K562 (cell line): ENCODE data around the gene LCP2. TPM values are rescaled to one million over a fixed set of nuclear protein-coding genes. Genes with fewer than 3 reads are reported as not detected.

Experiments used
- ATAC-seq: fragments of 200-7000 bp; cut with Tn5 transposase; 3 replicates; pipeline ENCODE4 v1.9.1; 2020; ENCODE audit warnings: moderate library complexity
- BruUV-seq: library from RNA; stranded (reverse); fragments of 400-500 nt; replicated peaks from 2 replicates; lab custom pipeline; 2021; lab: Mats Ljungman, UMichigan
- CTCF ChIA-PET: fragments of 300-600 bp; formaldehyde crosslinking; extraction: SDS; loops from one replicate; lab custom pipeline; 2021; ENCODE audit warnings: low intra/inter-chr PET ratio; lab: Yijun Ruan, JAX
- POLR2A ChIA-PET: fragments of 300-600, 350-650 bp; sonication (Branson Sonifier 250); formaldehyde crosslinking; extraction: SDS; loops from one replicate; lab custom pipeline; 2021; ENCODE audit warnings: antibody characterized with exemption, inconsistent platforms; lab: Yijun Ruan, JAX
- DNase-seq, 4 experiments: peaks; one replicate each; pipeline versions ENCODE4 v3.0.0 to v3.0.0-alpha.2; 2011 to 2018; ENCODE audit warnings: low spot score in 3 of 4, mixed read lengths in 3 of 4; ENCODE audit errors: extremely low read depth in 1 of 4
- FAIRE-seq: peaks from 2 replicates; lab custom pipeline; 2011; peaks lifted over from hg19 to GRCh38; lab: Jason Lieb, UNC
- H2AFZ ChIP-seq: 2 replicates; pipeline ENCODE4 v1.6.0; 2011; ENCODE audit warnings: low read depth, low read length, control low read depth, inconsistent platforms
- H3K27ac ChIP-seq: fragments of 200-600 bp; 3 replicates; pipeline ENCODE4 v1.8.0; 2011; ENCODE audit warnings: low read depth, mild to moderate bottlenecking, control low read depth, inconsistent platforms, low read length, moderate library complexity, mixed read lengths; ENCODE audit errors: extremely low read depth
- H3K27me3 ChIP-seq, 2 experiments: fragments of 300-600 bp in 1 of 2; 2 replicates in 1 of 2; 3 replicates in 1 of 2; pipeline versions ENCODE4 v1.6.0 to v1.8.0; 2011; ENCODE audit warnings: inconsistent platforms in 2 of 2, low read length in 2 of 2, mild to moderate bottlenecking in 1 of 2, mixed read lengths in 1 of 2, moderate library complexity in 1 of 2; ENCODE audit not compliant: control insufficient read depth in 2 of 2, insufficient read depth in 2 of 2
- H3K36me3 ChIP-seq: fragments of 300-600 bp; 3 replicates; pipeline ENCODE4 v1.8.0; 2011; ENCODE audit warnings: mild to moderate bottlenecking, low read length, inconsistent platforms; ENCODE audit not compliant: control insufficient read depth, insufficient read depth
- H3K4me1 ChIP-seq, 2 experiments: fragments of 200-600 bp in 1 of 2; replicated peaks in 1 of 2; 2 replicates in 1 of 2; 3 replicates in 1 of 2; pipeline versions ENCODE4 v1.5.1 to v1.8.0; 2011; ENCODE audit warnings: inconsistent platforms in 2 of 2, low read length in 2 of 2, mild to moderate bottlenecking in 1 of 2, mixed read lengths in 1 of 2, moderate library complexity in 1 of 2; ENCODE audit not compliant: control insufficient read depth in 2 of 2, insufficient read depth in 2 of 2
- H3K4me2 ChIP-seq: 2 replicates; pipeline ENCODE4 v1.6.1; 2011; ENCODE audit warnings: low read length, control low read depth, inconsistent platforms, mixed read lengths; ENCODE audit not compliant: insufficient read depth
- H3K4me3 ChIP-seq: fragments of 200-600 bp; sonication (generic), shearing (Covaris generic); 2 replicates; pipeline ENCODE4 v1.5.1; 2016; ENCODE audit warnings: control low read depth, inconsistent platforms
- H3K79me2 ChIP-seq: fragments of 200-600 bp; 3 replicates; pipeline ENCODE4 v1.8.0; 2011; ENCODE audit warnings: low read length, inconsistent platforms; ENCODE audit not compliant: control insufficient read depth, insufficient read depth
- H3K9ac ChIP-seq, 2 experiments: 2 replicates each; pipeline versions ENCODE4 v1.6.0 to v1.6.1; 2011; ENCODE audit warnings: low read depth in 2 of 2, low read length in 2 of 2, control low read depth in 1 of 2, inconsistent platforms in 1 of 2, mild to moderate bottlenecking in 1 of 2, mixed read lengths in 1 of 2; ENCODE audit not compliant: insufficient read depth in 1 of 2
- H3K9me1 ChIP-seq: one replicate; pipeline ENCODE4 v1.6.0; 2011; ENCODE audit warnings: inconsistent platforms, mild to moderate bottlenecking, low read length, moderate library complexity; ENCODE audit not compliant: control insufficient read depth, insufficient read depth
- H3K9me3 ChIP-seq: replicated peaks from 2 replicates; pipeline ENCODE4 v1.5.1; 2011; ENCODE audit warnings: low read depth, low read length, inconsistent platforms; ENCODE audit not compliant: control insufficient read depth, insufficient read depth
- H4K20me1 ChIP-seq: replicated peaks from 2 replicates; pipeline ENCODE4 v1.6.1; 2011; ENCODE audit warnings: low read length, inconsistent platforms, mixed read lengths; ENCODE audit not compliant: control insufficient read depth, insufficient read depth
- ARID2 ChIP-seq: fragments of 450-650 bp; IDR thresholded peaks from 2 replicates; pipeline ENCODE4 v1.6.1; 2017; ENCODE audit warnings: antibody characterized with exemption, mild to moderate bottlenecking
- CCNT2 ChIP-seq: IDR thresholded peaks from 2 replicates; pipeline ENCODE4 v1.6.1; 2011; ENCODE audit warnings: borderline replicate concordance, low read depth, mild to moderate bottlenecking, moderate library complexity, mixed read lengths, low read length; ENCODE audit not compliant: insufficient read length; ENCODE audit errors: extremely low read depth
- E2F6 ChIP-seq, 2 experiments: IDR thresholded peaks; 2 replicates each; pipeline ENCODE4 v1.6.1; 2011; ENCODE audit warnings: borderline replicate concordance in 1 of 2, control low read depth in 1 of 2, low read depth in 1 of 2, low read length in 1 of 2, mild to moderate bottlenecking in 1 of 2, mixed read lengths in 1 of 2, moderate library complexity in 1 of 2; ENCODE audit not compliant: insufficient read depth in 1 of 2, insufficient read length in 1 of 2, poor library complexity in 1 of 2, severe bottlenecking in 1 of 2; ENCODE audit errors: extremely low read depth in 1 of 2
- TOE1 ChIP-seq, 2 experiments: fragments of 450-650 bp in 1 of 2; sonication (generic) in 1 of 2; formaldehyde crosslinking in 1 of 2; IDR thresholded peaks; 2 replicates each; pipeline versions ENCODE4 v1.7.1 to v1.8.0; 2016 to 2022; ENCODE audit warnings: borderline replicate concordance in 2 of 2, mild to moderate bottlenecking in 2 of 2, antibody characterized with exemption in 1 of 2, inconsistent platforms in 1 of 2, low read depth in 1 of 2, missing genetic modification reagents in 1 of 2, moderate library complexity in 1 of 2
- ZNF143 ChIP-seq: sonication (generic); formaldehyde crosslinking; IDR thresholded peaks from 2 replicates; pipeline ENCODE4 v1.9.0; 2022; ENCODE audit warnings: mild to moderate bottlenecking, missing genetic modification reagents
- ZNF57 ChIP-seq: fragments of 450-650 bp; formaldehyde crosslinking; IDR thresholded peaks from 2 replicates; pipeline ENCODE4 v1.4.0; 2020; ENCODE audit warnings: mild to moderate bottlenecking, moderate library complexity
- WGBS: fragments of 100-300 bp; shearing (Covaris generic); methylation state at CpG from one replicate; pipeline ENCODE4 v1.1.6; 2016; ENCODE audit warnings: low coverage, mixed read lengths; ENCODE audit not compliant: insufficient coverage; ENCODE audit errors: missing lambda C conversion rate; 5-methylcytosine and 5-hydroxymethylcytosine counted together
- in situ Hi-C: fragments of 300-500 bp; cut with MboI; formaldehyde crosslinking; loops from 4 replicates; pipeline ENCODE4 v1.15.0; 2018; ENCODE audit warnings: inconsistent platforms, mixed read lengths
- intact Hi-C: fragments of 100-400 bp; cut with micrococcal nuclease; formaldehyde crosslinking; loops from 2 replicates; pipeline ENCODE4 v1.14.2; 2022
- polyA plus RNA-seq, 8 experiments: library from polyadenylated mRNA; depleted of rRNA in 4 of 8; stranded (reverse) in 5 of 8; unstranded in 3 of 8; fragments of >200 nt; fragmentation: Nextera tagmentation in 2 of 8; fragmentation: Illumina TruSeq in 1 of 8; extraction: Ambion mirVana in 2 of 8; extraction: Trizol in 1 of 8; gene quantifications; 2 replicates each; pipeline versions ENCODE4 v1.2.1 to v1.2.3, GENCODE V29; 2011 to 2014; ENCODE audit warnings: inconsistent platforms in 1 of 8, missing spikeins in 1 of 8
- total RNA-seq, 7 experiments: library from RNA; depleted of rRNA in 6 of 7; stranded (reverse); fragments of >200 nt in 6 of 7; fragmentation: Illumina TruSeq in 2 of 7; extraction: Trizol in 2 of 7; gene quantifications; 2 replicates each; pipeline versions ENCODE4 v1.2.1 to v1.2.3, GENCODE V29; 2011 to 2021; ENCODE audit warnings: low replicate concordance in 1 of 7
- TF ChIP-seq, protein P1 (sequence below), 2 experiments: fragments of 450-650 bp in 1 of 2; IDR thresholded peaks; 2 replicates each; pipeline ENCODE4 v1.6.1; 2011 to 2017; ENCODE audit warnings: low read depth in 2 of 2, antibody characterized with exemption in 1 of 2, borderline replicate concordance in 1 of 2, low read length in 1 of 2, mild to moderate bottlenecking in 1 of 2, mixed read lengths in 1 of 2; ENCODE audit not compliant: control insufficient read depth in 1 of 2

The LCP2 gene
- total and polyA plus RNA-seq, 9 of the 15 experiments (the other 6 are each of a cell fraction or from before 2014, with no cell fraction given), result 4.0 to 31.3 (median 14.6) TPM

- ChIA-PET CTCF (no interaction called here), POLR2A (interaction anchor here (0.6 kb wide), 1 partner anchor 16 kb away, joined by 3 read pairs; no protein-coding TSS in a partner anchor)
- WGBS, result 32% methylated on average over 6 of the region's 7 CpGs
- no peaks in the 10 kb centered on the region for H3K9me1 ChIP-seq
- H3K4me1 ChIP-seq, result peaks cover 0 to 44% of the 10 kb centered on the region in 2 experiments; a peak in 4 of 5 replicates
- no peaks in the 10 kb centered on the region for H3K36me3 ChIP-seq
- in situ Hi-C loops, result no loop called here
- TF ChIP-seq ZNF57 (no peak), ARID2 (no peak), TOE1 (IDR thresholded peaks at IDR 0.05; ENCODE audit: borderline replicate concordance) (no peak), TOE1 (CRISPR knock-in tag; IDR thresholded peaks at IDR 0.05; ENCODE audit: borderline replicate concordance, low read depth) (no peak), ZNF143 (0 out of 2 replicates have a peak, but pooled peaks have one; percentile 21), CCNT2 (no peak), E2F6 (IDR thresholded peaks at IDR 0.05; ENCODE audit: borderline replicate concordance in 1 of 2, extremely low read depth in 1 of 2, insufficient read depth in 1 of 2, insufficient read length in 1 of 2, low read depth in 1 of 2, low read length in 1 of 2, poor library complexity in 1 of 2, severe bottlenecking in 1 of 2) (no peak)
- TF ChIP-seq, protein P1, sequence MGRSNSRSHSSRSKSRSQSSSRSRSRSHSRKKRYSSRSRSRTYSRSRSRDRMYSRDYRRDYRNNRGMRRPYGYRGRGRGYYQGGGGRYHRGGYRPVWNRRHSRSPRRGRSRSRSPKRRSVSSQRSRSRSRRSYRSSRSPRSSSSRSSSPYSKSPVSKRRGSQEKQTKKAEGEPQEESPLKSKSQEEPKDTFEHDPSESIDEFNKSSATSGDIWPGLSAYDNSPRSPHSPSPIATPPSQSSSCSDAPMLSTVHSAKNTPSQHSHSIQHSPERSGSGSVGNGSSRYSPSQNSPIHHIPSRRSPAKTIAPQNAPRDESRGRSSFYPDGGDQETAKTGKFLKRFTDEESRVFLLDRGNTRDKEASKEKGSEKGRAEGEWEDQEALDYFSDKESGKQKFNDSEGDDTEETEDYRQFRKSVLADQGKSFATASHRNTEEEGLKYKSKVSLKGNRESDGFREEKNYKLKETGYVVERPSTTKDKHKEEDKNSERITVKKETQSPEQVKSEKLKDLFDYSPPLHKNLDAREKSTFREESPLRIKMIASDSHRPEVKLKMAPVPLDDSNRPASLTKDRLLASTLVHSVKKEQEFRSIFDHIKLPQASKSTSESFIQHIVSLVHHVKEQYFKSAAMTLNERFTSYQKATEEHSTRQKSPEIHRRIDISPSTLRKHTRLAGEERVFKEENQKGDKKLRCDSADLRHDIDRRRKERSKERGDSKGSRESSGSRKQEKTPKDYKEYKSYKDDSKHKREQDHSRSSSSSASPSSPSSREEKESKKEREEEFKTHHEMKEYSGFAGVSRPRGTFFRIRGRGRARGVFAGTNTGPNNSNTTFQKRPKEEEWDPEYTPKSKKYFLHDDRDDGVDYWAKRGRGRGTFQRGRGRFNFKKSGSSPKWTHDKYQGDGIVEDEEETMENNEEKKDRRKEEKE (IDR thresholded peaks at IDR 0.05; ENCODE audit: borderline replicate concordance in 1 of 2, control insufficient read depth in 1 of 2, low read depth in 2 of 2, low read length in 1 of 2), result no peak
- BruUV-seq, result no TSS peak
- H2AFZ ChIP-seq, result no peak overlapping the region
- intact Hi-C loops, result no loop called here
- FAIRE-seq (no peak), ATAC-seq (no peak), DNase-seq (no peak)
- no peak overlapping the region for H3K4me2 ChIP-seq
- no peaks in the 10 kb centered on the region for H3K79me2 ChIP-seq
- H3K27ac ChIP-seq, result no peak overlapping the region
- no peak overlapping the region for H3K4me3 ChIP-seq
- H3K9ac ChIP-seq, result no peak overlapping the region
- H3K27me3 ChIP-seq, result no peaks in the 10 kb centered on the region
- H3K9me3 ChIP-seq, result no peaks in the 10 kb centered on the region
- H4K20me1 ChIP-seq, result no peaks in the 10 kb centered on the region
Measured at GRCh38 chr5:170311511-170312300, 14.1 kb upstream of the LCP2 start.
